Urothelium cell line (cell line): ENCODE results near the gene HAPLN2.
A peak's percentile ranks its signal among the peaks of the same experiment; 100 is the strongest.
"Not testable (repeated sequence)": the region's sequence is repeated elsewhere in the genome, so short reads cannot be mapped to it uniquely, and the experiment has no call there.

ENCODE experiments used
- DNase-seq: peaks from one replicate; pipeline ENCODE4 v3.0.0; 2011; ENCODE audit warnings: low spot score, mixed read lengths
- FAIRE-seq: peaks from 2 replicates; lab custom pipeline; 2011; peaks lifted over from hg19 to GRCh38; lab: Jason Lieb, UNC

HAPLN2 gene

GRCh38 chr1:156591432-156592157, 27.6 kb upstream of the HAPLN2 start, which contains the start of gene NAXE:
Gene NAXE (plus strand): TSS chr1:156591776. CDS start chr1:156591805, 29 bp downstream.
- FAIRE-seq (no peak), DNase-seq (peak; percentile 91)

GRCh38 chr1:156592158-156592909, 26.9 kb upstream of the HAPLN2 start:
- DNase-seq (no peak), FAIRE-seq (no peak)

- FAIRE-seq: no peak
These were observed 26.1 kb upstream of the HAPLN2 start for GRCh38 chr1:156592910-156593660.

GRCh38 chr1:156593661-156593989, 25.6 kb upstream of the HAPLN2 start:
- no peak for FAIRE-seq
- no peak for DNase-seq

More at GRCh38 chr1:156592910-156593660, 26.1 kb upstream of the HAPLN2 start:
- no peak for DNase-seq

GRCh38 chr1:156594190-156594589, 25.0 kb upstream of the HAPLN2 start:
- no peak for FAIRE-seq
- no peak for DNase-seq

- FAIRE-seq: no peak
These were observed 24.2 kb upstream of the HAPLN2 start for GRCh38 chr1:156595016-156595415.

GRCh38 chr1:156596426-156596825, 22.8 kb upstream of the HAPLN2 start:
- DNase-seq (no peak), FAIRE-seq (no peak)

More at GRCh38 chr1:156595016-156595415, 24.2 kb upstream of the HAPLN2 start:
- DNase-seq: no peak

- DNase-seq: no peak
- FAIRE-seq: no peak
These were observed 21.1 kb upstream of the HAPLN2 start for GRCh38 chr1:156598125-156598524.

- DNase-seq (no peak), FAIRE-seq (no peak)
These were observed 20.3 kb upstream of the HAPLN2 start for GRCh38 chr1:156598731-156599432.

- FAIRE-seq: no peak
- DNase-seq: no peak
These were observed 19.4 kb upstream of the HAPLN2 start for GRCh38 chr1:156599811-156600210.

- FAIRE-seq (no peak), DNase-seq (no peak)
These were observed 18.5 kb upstream of the HAPLN2 start for GRCh38 chr1:156600733-156601121.

- peak; percentile 85 for DNase-seq
- no peak for FAIRE-seq
These were observed 17.9 kb upstream of the HAPLN2 start, which contains the start of gene GPATCH4 for GRCh38 chr1:156601122-156601830. Gene GPATCH4 (minus strand): TSS chr1:156601479.

- no peak for DNase-seq
These were observed 17.3 kb upstream of the HAPLN2 start for GRCh38 chr1:156601892-156602291.

GRCh38 chr1:156602557-156602993, 16.6 kb upstream of the HAPLN2 start:
- FAIRE-seq (no peak), DNase-seq (no peak)

More at GRCh38 chr1:156601892-156602291, 17.3 kb upstream of the HAPLN2 start:
- FAIRE-seq: no peak

- FAIRE-seq, DNase-seq: not testable (repeated sequence)
These were observed 11.9 kb upstream of the HAPLN2 start for GRCh38 chr1:156607344-156607743.

GRCh38 chr1:156608036-156608674, 11.1 kb upstream of the HAPLN2 start:
- peak; percentile 73 for DNase-seq
- peak; percentile 48 for FAIRE-seq

GRCh38 chr1:156608981-156609380, 10.2 kb upstream of the HAPLN2 start:
- FAIRE-seq: no peak
- DNase-seq: peak; percentile 54

GRCh38 chr1:156610072-156610471, 9.1 kb upstream of the HAPLN2 start:
- DNase-seq, FAIRE-seq: not testable (repeated sequence)

GRCh38 chr1:156612666-156613065, 6.5 kb upstream of the HAPLN2 start:
- no peak for FAIRE-seq
- DNase-seq: no peak
